Measurements from ENCODE around the gene VPS37D. TPM values are rescaled to one million over a fixed set of nuclear protein-coding genes. Genes with fewer than 3 reads are reported as not detected.

VPS37D gene
- polyA plus RNA-seq, 1 of the 3 experiments (the other 2 are of a cell fraction): 7.4 TPM

DNA sequence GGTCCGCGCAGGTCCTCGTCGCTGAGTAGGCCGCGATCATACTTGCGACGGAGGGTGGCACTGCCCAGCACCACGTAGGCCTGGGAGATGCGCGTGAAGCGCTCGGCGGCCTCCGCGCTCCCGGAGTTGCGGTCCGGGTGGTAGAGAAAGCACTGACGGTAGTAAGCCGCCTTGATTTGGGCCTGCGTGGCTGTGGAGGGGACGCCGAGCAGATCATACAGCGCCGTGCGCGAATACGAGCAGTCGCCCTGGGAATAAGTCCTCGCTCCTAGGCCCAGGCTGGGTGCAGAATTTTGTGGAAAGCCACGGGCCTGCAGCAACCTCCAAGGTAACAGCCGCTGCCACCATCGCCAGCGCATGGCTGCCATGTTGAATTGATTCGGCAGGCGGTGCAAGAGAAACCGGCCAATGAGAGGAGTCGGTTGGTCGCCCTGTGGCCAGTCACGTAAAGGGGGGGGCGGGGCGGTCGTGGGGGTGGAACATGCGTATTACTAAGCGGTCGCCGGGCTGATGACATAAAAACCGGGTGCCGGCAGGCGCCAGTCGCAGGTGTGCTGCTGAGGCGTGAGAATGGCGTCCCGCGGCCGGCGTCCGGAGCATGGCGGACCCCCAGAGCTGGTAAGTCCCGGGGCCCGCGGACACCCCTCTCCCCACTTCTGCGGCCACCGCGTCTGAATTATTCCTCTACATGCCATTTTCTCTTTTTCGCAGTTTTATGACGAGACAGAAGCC, 15.6 kb downstream of the VPS37D start, which contains the start of the genes BUD23 and DNAJC30 (continued):
- TF ChIP-seq REST (IDR thresholded peaks at IDR 0.05; ENCODE audit: low read depth, low read length) (no peak; the same call in 1 of the 2 replicates), FOXJ3 (CRISPR knock-in tag; IDR thresholded peaks at IDR 0.05) (0 out of 2 replicates have a peak, but pooled peaks have one; percentile 37), EZH2phosphoT487 (IDR thresholded peaks at IDR 0.05; ENCODE audit: borderline replicate concordance, low read depth) (no peak)

DNA sequence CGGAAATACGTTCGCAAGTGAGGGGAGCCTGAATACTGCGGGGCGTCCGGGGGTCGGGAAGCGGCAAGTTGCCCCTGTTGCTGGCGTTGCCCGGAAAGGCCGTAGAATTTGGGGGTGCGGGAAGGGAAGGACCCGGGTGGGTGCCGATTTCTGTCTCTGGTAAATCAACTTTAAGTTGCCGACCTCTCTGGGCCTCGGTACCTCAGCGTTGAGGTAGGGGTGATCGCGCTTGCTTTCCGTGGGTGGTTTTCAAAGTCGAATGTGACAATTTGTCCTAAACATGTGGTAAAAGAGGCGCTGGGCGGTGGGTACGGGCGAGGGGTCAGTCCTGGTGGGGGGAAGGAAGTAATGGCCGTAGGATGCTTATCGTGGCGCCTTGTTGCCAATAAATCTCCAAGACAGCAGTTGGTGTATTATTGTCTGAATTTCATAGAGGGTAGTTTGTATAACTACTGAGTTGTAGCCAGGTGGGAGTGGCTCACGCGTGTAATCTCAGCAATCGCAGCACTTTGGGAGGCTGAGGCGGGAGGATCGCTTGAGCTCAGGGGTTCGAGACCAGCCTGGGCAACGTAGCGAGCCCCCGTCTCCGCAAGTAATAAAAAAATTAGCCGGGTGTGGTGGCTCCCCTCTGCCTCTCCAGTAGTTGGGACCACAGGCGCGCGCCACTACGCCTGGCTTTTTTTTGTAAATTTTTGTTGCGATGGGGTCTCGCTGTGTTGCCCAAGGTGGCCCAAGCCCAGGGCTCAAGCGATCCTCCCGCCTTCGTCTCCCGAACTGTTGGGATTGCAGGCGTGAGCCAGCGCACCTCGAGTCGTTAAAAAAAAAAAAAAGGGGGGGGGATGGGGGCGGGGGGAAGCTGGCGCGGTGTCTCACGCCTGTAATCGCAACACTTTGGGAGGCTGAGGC, 16.4 kb downstream of the VPS37D start:
- DNase-seq: no peak
- TF ChIP-seq, protein P1, sequence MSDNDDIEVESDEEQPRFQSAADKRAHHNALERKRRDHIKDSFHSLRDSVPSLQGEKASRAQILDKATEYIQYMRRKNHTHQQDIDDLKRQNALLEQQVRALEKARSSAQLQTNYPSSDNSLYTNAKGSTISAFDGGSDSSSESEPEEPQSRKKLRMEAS (IDR thresholded peaks at IDR 0.05; ENCODE audit: low read depth): no peak
- TF ChIP-seq MXI1 (IDR thresholded peaks at IDR 0.05; ENCODE audit: low read depth, low read length): no peak
- TF ChIP-seq RXRA (IDR thresholded peaks at IDR 0.05; ENCODE audit: borderline replicate concordance, low read depth): no peak
- TF ChIP-seq, protein P2, sequence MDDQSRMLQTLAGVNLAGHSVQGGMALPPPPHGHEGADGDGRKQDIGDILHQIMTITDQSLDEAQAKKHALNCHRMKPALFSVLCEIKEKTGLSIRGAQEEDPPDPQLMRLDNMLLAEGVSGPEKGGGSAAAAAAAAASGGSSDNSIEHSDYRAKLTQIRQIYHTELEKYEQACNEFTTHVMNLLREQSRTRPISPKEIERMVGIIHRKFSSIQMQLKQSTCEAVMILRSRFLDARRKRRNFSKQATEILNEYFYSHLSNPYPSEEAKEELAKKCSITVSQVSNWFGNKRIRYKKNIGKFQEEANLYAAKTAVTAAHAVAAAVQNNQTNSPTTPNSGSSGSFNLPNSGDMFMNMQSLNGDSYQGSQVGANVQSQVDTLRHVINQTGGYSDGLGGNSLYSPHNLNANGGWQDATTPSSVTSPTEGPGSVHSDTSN (IDR thresholded peaks at IDR 0.05): no peak
- no peak for TF ChIP-seq FOXJ3 (CRISPR knock-in tag; IDR thresholded peaks at IDR 0.05)
- no peak for TF ChIP-seq GATA2 (CRISPR knock-in tag; IDR thresholded peaks at IDR 0.05)
- TF ChIP-seq RCOR1 (IDR thresholded peaks at IDR 0.05; ENCODE audit: low read length): no peak
- TF ChIP-seq TEAD4 (IDR thresholded peaks at IDR 0.05; ENCODE audit: borderline replicate concordance, insufficient read depth): no peak
- TF ChIP-seq MEF2A (IDR thresholded peaks at IDR 0.05; ENCODE audit: borderline replicate concordance, low read depth): no peak
- TF ChIP-seq SMC3 (IDR thresholded peaks at IDR 0.05; ENCODE audit: low read depth, low read length): no peak
- no peak for TF ChIP-seq TAF1 (IDR thresholded peaks at IDR 0.05; ENCODE audit: borderline replicate concordance, low read depth, low read length)
- no peak for TF ChIP-seq REST (IDR thresholded peaks at IDR 0.05; ENCODE audit: low read depth, low read length)
- TF ChIP-seq ELF1 (IDR thresholded peaks at IDR 0.05): no peak
- TF ChIP-seq RFX5 (IDR thresholded peaks at IDR 0.05; ENCODE audit: low read length): no peak
- no peak for TF ChIP-seq NRF1 (IDR thresholded peaks at IDR 0.05; ENCODE audit: low read depth, low read length)
- no peak for TF ChIP-seq FOXM1 (IDR thresholded peaks at IDR 0.05; ENCODE audit: low read depth)
- no peak for TF ChIP-seq EZH2phosphoT487 (IDR thresholded peaks at IDR 0.05; ENCODE audit: borderline replicate concordance, low read depth)
- TF ChIP-seq TCF12 (IDR thresholded peaks at IDR 0.05): no peak
- no peak for TF ChIP-seq FOSL2 (IDR thresholded peaks at IDR 0.05; ENCODE audit: borderline replicate concordance, low read depth)
- TF ChIP-seq NFIC (IDR thresholded peaks at IDR 0.05; ENCODE audit: borderline replicate concordance): no peak
- peaks cover 19 to 20% of the 10 kb centered on the region in 2 experiments; a peak in 3 of 4 replicates for H3K4me1 ChIP-seq (ENCODE audit: control insufficient read depth in 1 of 2, insufficient read depth in 2 of 2, low read depth in 1 of 2, low read length in 1 of 2)
- H3K4me2 ChIP-seq: peak overlapping the region; percentile 98
- H3K9ac ChIP-seq: peak overlapping the region; percentile 87
- H3K9me2 ChIP-seq: no peaks in the 10 kb centered on the region
- H3K27me3 ChIP-seq (ENCODE audit: insufficient read depth): no peaks in the 10 kb centered on the region
- WGBS (ENCODE audit: low lambda C conversion rate): 18% methylated on average over 56 of the region's 58 CpGs
- H3K36me3 ChIP-seq (replicated peaks in 1 of 2; ENCODE audit: control insufficient read depth in 1 of 2, insufficient read depth in 2 of 2, low read length in 1 of 2): peaks cover 20 to 30% of the 10 kb centered on the region in 2 experiments
- no peaks in the 10 kb centered on the region for H4K20me1 ChIP-seq (ENCODE audit: insufficient read depth)
- H3F3A ChIP-seq (replicated peaks; ENCODE audit: insufficient read depth): no peaks in the 10 kb centered on the region
- no peaks in the 10 kb centered on the region for H3K9me3 ChIP-seq
- ChIA-PET POLR2A (interaction anchor here (1.0 kb wide), 1 partner anchor 21 kb away, joined by 4 read pairs; no protein-coding TSS in a partner anchor), CTCF (interaction anchor here (1.0 to 2.6 kb wide), 5 partner anchors 16 to 77 kb away, joined by 3 to 12 read pairs (median 6); partner anchors contain the start of gene VPS37D)
- H3K4me3 ChIP-seq (ENCODE audit: low read depth in 2 of 2, low read length in 1 of 2): peak overlapping the region; percentile 79 to 90
- peak overlapping the region; percentile 31 to 67; a peak in 3 of 4 replicates for H3K27ac ChIP-seq (ENCODE audit: low read depth in 2 of 2, low read length in 1 of 2)
- H2AFZ ChIP-seq (ENCODE audit: low read depth): peak overlapping the region; percentile 87
- H3K79me2 ChIP-seq (ENCODE audit: insufficient read depth): peaks cover 98% of the 10 kb centered on the region

Measured in SK-N-SH (cell line).